H9 (cell line): Measurements from ENCODE around the gene DEFB112. TPM values are rescaled to one million over a fixed set of nuclear protein-coding genes. Genes with fewer than 3 reads are reported as not detected.

ENCODE experiments used
- DNase-seq: peaks from one replicate; pipeline ENCODE4 v3.0.0-alpha.2; 2017
- H2AFZ ChIP-seq: one replicate; pipeline ENCODE4 v1.6.1; 2013; ENCODE audit warnings: mild to moderate bottlenecking, low read length, control low read depth, moderate library complexity
- H2AK5ac ChIP-seq: 2 replicates; pipeline ENCODE4 v1.6.1; 2013; ENCODE audit warnings: low read length, control low read depth, mixed read lengths; ENCODE audit not compliant: insufficient read length
- H2BK120ac ChIP-seq: one replicate; pipeline ENCODE4 v1.6.1; 2013; ENCODE audit warnings: low read depth, mild to moderate bottlenecking, low read length, control low read depth, inconsistent platforms; ENCODE audit not compliant: poor library complexity, severe bottlenecking
- H2BK12ac ChIP-seq: 2 replicates; pipeline ENCODE4 v1.6.1; 2013; ENCODE audit warnings: low read length, control low read depth, mixed read lengths, low read depth; ENCODE audit not compliant: insufficient read length
- H2BK15ac ChIP-seq: 2 replicates; pipeline ENCODE4 v1.6.1; 2013; ENCODE audit warnings: low read depth, low read length, control low read depth
- H2BK20ac ChIP-seq: one replicate; pipeline ENCODE4 v1.6.1; 2013; ENCODE audit warnings: low read depth, mild to moderate bottlenecking, low read length, control low read depth, inconsistent platforms; ENCODE audit not compliant: poor library complexity, severe bottlenecking
- H2BK5ac ChIP-seq: 2 replicates; pipeline ENCODE4 v1.6.1; 2013; ENCODE audit warnings: low read length, control low read depth, mixed read lengths; ENCODE audit not compliant: insufficient read length
- H3K14ac ChIP-seq: 2 replicates; pipeline ENCODE4 v1.6.1; 2013; ENCODE audit warnings: low read length, control low read depth; ENCODE audit not compliant: insufficient read depth
- H3K18ac ChIP-seq: 2 replicates; pipeline ENCODE4 v1.6.1; 2013; ENCODE audit warnings: low read depth, mild to moderate bottlenecking, mixed read lengths, low read length, control low read depth; ENCODE audit not compliant: insufficient read length
- H3K23ac ChIP-seq: 2 replicates; pipeline ENCODE4 v1.6.1; 2013; ENCODE audit warnings: low read length, control low read depth, mixed read lengths, low read depth; ENCODE audit not compliant: insufficient read length
- H3K23me2 ChIP-seq: 2 replicates; pipeline ENCODE4 v1.6.1; 2013; ENCODE audit warnings: low read depth, mild to moderate bottlenecking, mixed read lengths, low read length, control low read depth; ENCODE audit not compliant: insufficient read length, poor library complexity, severe bottlenecking
- H3K27ac ChIP-seq: 2 replicates; pipeline ENCODE4 v1.5.1; 2013; ENCODE audit warnings: low read length, control low read depth, mixed read lengths, low read depth; ENCODE audit not compliant: insufficient read length
- H3K27me3 ChIP-seq: 2 replicates; pipeline ENCODE4 v1.6.1; 2013; ENCODE audit warnings: low read length, control low read depth, inconsistent platforms; ENCODE audit not compliant: insufficient read depth
- H3K4ac ChIP-seq: 2 replicates; pipeline ENCODE4 v1.6.1; 2013; ENCODE audit warnings: low read depth, mild to moderate bottlenecking, control low read depth, inconsistent platforms, low read length, moderate library complexity
- H3K4me1 ChIP-seq: 2 replicates; pipeline ENCODE4 v1.6.1; 2013; ENCODE audit warnings: low read length, control low read depth, inconsistent platforms; ENCODE audit not compliant: insufficient read depth
- H3K4me2 ChIP-seq: 2 replicates; pipeline ENCODE4 v1.6.1; 2013; ENCODE audit warnings: low read length, control low read depth, mixed read lengths; ENCODE audit not compliant: insufficient read length, insufficient read depth
- H3K56ac ChIP-seq: 2 replicates; pipeline ENCODE4 v1.6.1; 2013; ENCODE audit warnings: low read depth, mild to moderate bottlenecking, mixed read lengths, low read length, control low read depth; ENCODE audit not compliant: insufficient read length
- H3K79me1 ChIP-seq: 2 replicates; pipeline ENCODE4 v1.6.1; 2013; ENCODE audit warnings: low read depth, mild to moderate bottlenecking, moderate library complexity, low read length, control low read depth, inconsistent platforms; ENCODE audit not compliant: insufficient read depth, poor library complexity, severe bottlenecking
- H3K79me2 ChIP-seq: 2 replicates; pipeline ENCODE4 v1.6.1; 2013; ENCODE audit warnings: low read length, control low read depth, inconsistent platforms; ENCODE audit not compliant: insufficient read depth
- H3K9ac ChIP-seq: 2 replicates; pipeline ENCODE4 v1.6.1; 2013; ENCODE audit warnings: low read length, control low read depth, mixed read lengths; ENCODE audit not compliant: insufficient read length; ENCODE audit errors: extremely low read depth
- H3K9me3 ChIP-seq: one replicate; pipeline ENCODE4 v1.6.1; 2013; ENCODE audit warnings: low read depth, low read length, inconsistent platforms; ENCODE audit not compliant: control insufficient read depth
- H3T11ph ChIP-seq: one replicate; pipeline ENCODE4 v1.6.1; 2013; ENCODE audit warnings: mild to moderate bottlenecking, low read length, control low read depth, inconsistent platforms
- H4K20me1 ChIP-seq: one replicate; pipeline ENCODE4 v1.6.1; 2013; ENCODE audit not compliant: control insufficient read depth, insufficient read length, insufficient read depth
- H4K5ac ChIP-seq: 2 replicates; pipeline ENCODE4 v1.6.1; 2013; ENCODE audit warnings: low read depth, mild to moderate bottlenecking, mixed read lengths, low read length, control low read depth; ENCODE audit not compliant: insufficient read length
- H4K8ac ChIP-seq: replicated peaks from 2 replicates; pipeline ENCODE4 v1.6.1; 2013; ENCODE audit warnings: low read length, control low read depth, mixed read lengths, low read depth; ENCODE audit not compliant: insufficient read length
- H4K91ac ChIP-seq: 2 replicates; pipeline ENCODE4 v1.6.1; 2013; ENCODE audit warnings: low read depth, mild to moderate bottlenecking, moderate library complexity, mixed read lengths, low read length, control low read depth; ENCODE audit not compliant: insufficient read length
- H3K27ac Mint-ChIP-seq, 3 experiments: 2 replicates in 2 of 3; 3 replicates in 1 of 3; pipeline ENCODE4 v1.8.0; 2020 to 2021; ENCODE audit warnings: mixed read lengths in 3 of 3, mild to moderate bottlenecking in 1 of 3, moderate library complexity in 1 of 3
- H3K27me3 Mint-ChIP-seq: 2 replicates; pipeline ENCODE4 v1.8.0; 2021; ENCODE audit warnings: low read depth, mild to moderate bottlenecking, moderate library complexity, mixed read lengths
- H3K36me3 Mint-ChIP-seq, 3 experiments: 2 replicates in 2 of 3; 3 replicates in 1 of 3; pipeline ENCODE4 v1.8.0; 2020 to 2021; ENCODE audit warnings: low read depth in 3 of 3, mixed read lengths in 3 of 3; ENCODE audit not compliant: insufficient read depth in 1 of 3
- H3K4me1 Mint-ChIP-seq, 2 experiments: 2 replicates each; pipeline ENCODE4 v1.8.0; 2020; ENCODE audit warnings: mixed read lengths in 2 of 2
- H3K4me3 Mint-ChIP-seq, 2 experiments: 2 replicates in 1 of 2; 3 replicates in 1 of 2; pipeline ENCODE4 v1.8.0; 2020 to 2021; ENCODE audit warnings: mild to moderate bottlenecking in 2 of 2, mixed read lengths in 2 of 2, moderate library complexity in 1 of 2
- H3K9me3 Mint-ChIP-seq, 2 experiments: 2 replicates in 1 of 2; 3 replicates in 1 of 2; pipeline ENCODE4 v1.8.0; 2020; ENCODE audit warnings: mild to moderate bottlenecking in 2 of 2, mixed read lengths in 2 of 2, moderate library complexity in 1 of 2
- total RNA-seq: library from RNA; stranded (reverse); gene quantifications from 2 replicates; pipeline ENCODE4 v1.2.1, GENCODE V29; 2021
- TF ChIP-seq, protein P1 (sequence below): fragments of 200-600 bp; sonication (generic); conservative IDR thresholded peaks from 3 replicates; pipeline ENCODE4 v1.8.0; 2021; ENCODE audit warnings: antibody characterized with exemption, mild to moderate bottlenecking

Gene DEFB112
- total RNA-seq, 1 experiment from 2014 or later: not detected

DNA sequence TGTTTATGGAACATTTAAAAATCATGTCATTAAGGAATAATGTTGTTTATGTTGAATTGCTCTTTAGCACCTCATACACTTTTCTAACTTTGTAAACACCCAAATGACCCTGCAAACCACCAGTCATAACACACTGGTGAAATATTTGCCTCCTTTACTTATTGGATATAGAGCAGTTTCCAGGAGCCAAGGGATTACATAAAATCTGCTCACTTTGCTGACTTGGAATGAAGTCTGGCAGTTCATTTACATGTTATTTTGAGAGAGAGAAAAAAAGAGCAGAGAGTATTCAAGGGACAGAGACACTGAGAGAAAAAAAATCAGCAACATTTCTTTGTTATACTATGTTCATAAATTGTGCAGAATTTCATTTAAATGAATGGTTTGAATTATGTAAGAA lies 46.6 kb upstream of the DEFB112 start:
- no peak overlapping the region for H2AK5ac ChIP-seq
- no peak overlapping the region for H2BK120ac ChIP-seq
- no peaks in the 10 kb centered on the region for H3K23me2 ChIP-seq
- H2AFZ ChIP-seq: no peak overlapping the region
- no peak overlapping the region for H3K4me2 ChIP-seq
- no peaks in the 10 kb centered on the region for H3K36me3 Mint-ChIP-seq
- H3K27ac ChIP-seq: no peak overlapping the region
- H3K79me2 ChIP-seq: no peaks in the 10 kb centered on the region
- H2BK5ac ChIP-seq: no peak overlapping the region
- H3K9ac ChIP-seq: no peak overlapping the region
- H3K79me1 ChIP-seq: no peaks in the 10 kb centered on the region
- DNase-seq: no peak
- no peak overlapping the region for H2BK12ac ChIP-seq
- no peak overlapping the region for H4K91ac ChIP-seq
- H3K27me3 ChIP-seq: no peaks in the 10 kb centered on the region
- H3K4me1 Mint-ChIP-seq: no peaks in the 10 kb centered on the region
- H3K9me3 Mint-ChIP-seq: no peaks in the 10 kb centered on the region
- H3K23ac ChIP-seq: no peak overlapping the region
- TF ChIP-seq, protein P1, sequence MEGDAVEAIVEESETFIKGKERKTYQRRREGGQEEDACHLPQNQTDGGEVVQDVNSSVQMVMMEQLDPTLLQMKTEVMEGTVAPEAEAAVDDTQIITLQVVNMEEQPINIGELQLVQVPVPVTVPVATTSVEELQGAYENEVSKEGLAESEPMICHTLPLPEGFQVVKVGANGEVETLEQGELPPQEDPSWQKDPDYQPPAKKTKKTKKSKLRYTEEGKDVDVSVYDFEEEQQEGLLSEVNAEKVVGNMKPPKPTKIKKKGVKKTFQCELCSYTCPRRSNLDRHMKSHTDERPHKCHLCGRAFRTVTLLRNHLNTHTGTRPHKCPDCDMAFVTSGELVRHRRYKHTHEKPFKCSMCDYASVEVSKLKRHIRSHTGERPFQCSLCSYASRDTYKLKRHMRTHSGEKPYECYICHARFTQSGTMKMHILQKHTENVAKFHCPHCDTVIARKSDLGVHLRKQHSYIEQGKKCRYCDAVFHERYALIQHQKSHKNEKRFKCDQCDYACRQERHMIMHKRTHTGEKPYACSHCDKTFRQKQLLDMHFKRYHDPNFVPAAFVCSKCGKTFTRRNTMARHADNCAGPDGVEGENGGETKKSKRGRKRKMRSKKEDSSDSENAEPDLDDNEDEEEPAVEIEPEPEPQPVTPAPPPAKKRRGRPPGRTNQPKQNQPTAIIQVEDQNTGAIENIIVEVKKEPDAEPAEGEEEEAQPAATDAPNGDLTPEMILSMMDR: no peak
- no peak overlapping the region for H2BK20ac ChIP-seq
- H3K9me3 ChIP-seq: no peaks in the 10 kb centered on the region
- no peak overlapping the region for H3K14ac ChIP-seq
- H4K20me1 ChIP-seq: no peaks in the 10 kb centered on the region
- H3K4me3 Mint-ChIP-seq: no peak overlapping the region
- no peak overlapping the region for H3K27ac Mint-ChIP-seq
- H3T11ph ChIP-seq: no peak overlapping the region
- no peak overlapping the region for H2BK15ac ChIP-seq
- H3K4ac ChIP-seq: no peak overlapping the region
- no peak overlapping the region for H4K5ac ChIP-seq
- H3K4me1 ChIP-seq: no peaks in the 10 kb centered on the region
- H3K18ac ChIP-seq: no peak overlapping the region
- no peaks in the 10 kb centered on the region for H3K27me3 Mint-ChIP-seq
- no peak overlapping the region for H3K56ac ChIP-seq
- H4K8ac ChIP-seq: no peak overlapping the region
